Fibroblast of mammary gland (primary cell): Measurements from ENCODE around the gene PELI3.

ENCODE experiments used
- DNase-seq: peaks from one replicate; pipeline ENCODE4 v3.0.0-alpha.2; 2010; ENCODE audit warnings: low read depth
- H3K4me3 ChIP-seq: 2 replicates; pipeline ENCODE4 v1.5.1; 2011; ENCODE audit warnings: low read depth, mild to moderate bottlenecking, low read length, moderate library complexity; ENCODE audit not compliant: control insufficient read depth
- CTCF ChIP-seq: conservative IDR thresholded peaks from 2 replicates; pipeline ENCODE4 v1.5.1; 2011; ENCODE audit warnings: low read depth, low read length, inconsistent platforms; ENCODE audit not compliant: control insufficient read depth, insufficient read depth

Gene PELI3

GRCh38 chr11:66491315-66491935, 24.7 kb downstream of the PELI3 start:
- H3K4me3 ChIP-seq, result no peak overlapping the region
- peak; percentile 29 for TF ChIP-seq CTCF
- no peak for DNase-seq

DNA sequence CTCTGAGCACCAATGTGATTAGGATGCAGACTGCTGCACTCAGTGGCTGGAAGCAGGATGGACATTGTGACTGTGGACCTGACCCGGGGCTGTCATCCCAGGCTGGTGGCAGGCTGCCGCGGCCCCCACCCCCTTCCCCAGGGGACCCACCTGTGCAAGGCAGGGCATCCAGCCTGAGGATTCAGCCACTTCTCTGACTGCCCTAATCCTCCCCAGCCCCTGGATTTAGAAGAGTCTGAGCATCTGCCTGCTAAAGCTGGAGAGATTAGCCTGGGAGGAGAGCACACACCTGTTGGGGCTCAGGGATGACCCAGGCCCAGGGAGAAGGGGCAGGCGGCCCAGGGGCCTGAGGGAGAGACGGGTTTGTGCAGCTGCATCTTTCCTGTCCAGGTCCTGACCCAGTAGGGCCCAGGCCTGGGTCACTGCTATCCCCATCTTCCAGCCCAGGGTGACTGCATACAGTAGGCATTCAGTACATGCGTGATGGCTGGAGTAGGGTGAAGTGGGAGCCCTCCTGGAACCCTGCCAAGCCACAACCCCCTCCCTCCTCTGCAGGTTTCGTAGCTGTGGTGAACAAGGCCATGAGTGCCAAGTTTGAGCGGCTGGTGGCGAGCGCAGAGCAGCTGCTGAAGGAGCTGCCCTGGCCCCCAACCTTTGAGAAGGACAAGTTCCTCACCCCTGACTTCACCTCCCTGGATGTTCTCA, 25.6 kb downstream of the PELI3 start:
- TF ChIP-seq CTCF, result no peak
- no peak overlapping the region for H3K4me3 ChIP-seq
- no peak for DNase-seq

- TF ChIP-seq CTCF, result no peak
- DNase-seq, result no peak
- H3K4me3 ChIP-seq, result no peak overlapping the region
These were observed 26.4 kb downstream of the PELI3 start for GRCh38 chr11:66493130-66493529.

DNA sequence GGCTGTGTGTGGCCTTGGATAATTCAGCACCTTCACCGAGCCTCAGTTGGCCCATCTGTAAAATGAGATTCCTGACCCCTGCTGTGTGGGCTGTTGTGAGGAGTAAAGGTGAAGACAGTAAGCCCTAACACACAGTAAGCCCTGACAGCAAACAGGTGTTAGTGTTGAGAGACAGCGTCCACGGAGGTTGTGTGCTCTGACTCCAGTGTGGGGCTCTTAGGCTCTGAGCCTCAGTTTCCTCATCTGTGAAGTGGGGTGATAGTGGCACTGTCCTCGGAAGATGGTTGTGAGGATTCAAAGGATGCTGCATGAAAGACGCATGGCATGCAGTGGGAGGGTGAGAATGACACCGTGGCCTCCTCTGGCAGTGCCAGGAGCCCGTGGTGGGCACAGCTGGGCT, 27.8 kb downstream of the PELI3 start:
- no peak for TF ChIP-seq CTCF
- no peak overlapping the region for H3K4me3 ChIP-seq
- no peak for DNase-seq

- no peak for DNase-seq
- no peak for TF ChIP-seq CTCF
- H3K4me3 ChIP-seq, result no peak overlapping the region
These were observed 28.2 kb downstream of the PELI3 start for GRCh38 chr11:66494935-66495334.

DNA sequence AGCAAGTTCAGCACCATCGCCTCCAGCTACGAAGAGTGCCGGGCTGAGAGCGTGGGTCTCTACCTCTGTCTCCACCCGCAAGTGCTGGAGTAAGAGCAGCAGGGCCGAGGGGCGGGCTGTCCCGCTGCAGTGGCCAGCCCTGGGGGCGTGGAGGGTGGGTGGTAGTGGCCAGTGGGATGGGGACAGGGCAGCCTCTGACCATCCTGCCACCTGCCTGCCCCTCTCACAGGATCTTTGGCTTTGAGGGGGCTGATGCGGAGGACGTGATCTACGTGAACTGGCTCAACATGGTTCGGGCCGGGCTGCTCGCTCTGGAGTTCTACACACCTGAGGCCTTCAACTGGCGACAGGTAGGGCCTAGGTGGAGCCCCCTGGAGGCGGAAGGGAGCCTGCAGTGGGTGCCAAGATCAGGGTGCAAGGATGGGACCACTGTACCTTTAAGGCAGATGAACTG, 28.7 kb downstream of the PELI3 start:
- peak; percentile 17 for TF ChIP-seq CTCF

More for the DNA sequence above, 28.7 kb downstream of the PELI3 start:
- no peak overlapping the region for H3K4me3 ChIP-seq
- DNase-seq, result no peak
